NCI-H748 treated with DMSO at 0.1 percent for 48 hours (cell line): ENCODE data around the gene TMPRSS11D.

Experiments used
- DNase-seq: peaks from one replicate; lab custom pipeline; 2025; lab: John Stamatoyannopoulos, UW

Gene TMPRSS11D, protein sequence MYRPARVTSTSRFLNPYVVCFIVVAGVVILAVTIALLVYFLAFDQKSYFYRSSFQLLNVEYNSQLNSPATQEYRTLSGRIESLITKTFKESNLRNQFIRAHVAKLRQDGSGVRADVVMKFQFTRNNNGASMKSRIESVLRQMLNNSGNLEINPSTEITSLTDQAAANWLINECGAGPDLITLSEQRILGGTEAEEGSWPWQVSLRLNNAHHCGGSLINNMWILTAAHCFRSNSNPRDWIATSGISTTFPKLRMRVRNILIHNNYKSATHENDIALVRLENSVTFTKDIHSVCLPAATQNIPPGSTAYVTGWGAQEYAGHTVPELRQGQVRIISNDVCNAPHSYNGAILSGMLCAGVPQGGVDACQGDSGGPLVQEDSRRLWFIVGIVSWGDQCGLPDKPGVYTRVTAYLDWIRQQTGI

DNA sequence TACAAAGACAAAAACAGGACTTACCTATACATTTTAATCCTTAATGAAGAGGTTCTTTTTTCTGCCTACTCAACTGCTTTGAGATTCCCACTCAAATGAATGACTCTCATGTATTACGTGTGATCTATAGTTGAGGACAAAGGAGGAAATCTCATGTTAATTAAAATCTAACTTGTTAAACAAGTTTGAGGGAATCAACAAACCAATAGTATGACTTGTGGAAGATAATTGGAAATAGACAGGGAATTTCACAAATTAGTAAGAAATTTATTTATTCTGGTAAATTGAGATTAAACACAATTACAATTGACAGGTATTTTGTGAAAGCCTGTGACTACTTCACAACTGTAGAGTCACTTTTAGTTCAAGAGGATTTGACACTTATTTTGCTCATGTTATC, at the start of gene TMPRSS11D:
Gene TMPRSS11D (minus strand): TSS at position 101 of the 400 bp plus-strand sequence. CDS start 69 bp downstream, at position 32.
- DNase-seq = no peak

GRCh38 chr4:67933038-67933437, 49.2 kb upstream of the TMPRSS11D start:
- DNase-seq = no peak

DNA sequence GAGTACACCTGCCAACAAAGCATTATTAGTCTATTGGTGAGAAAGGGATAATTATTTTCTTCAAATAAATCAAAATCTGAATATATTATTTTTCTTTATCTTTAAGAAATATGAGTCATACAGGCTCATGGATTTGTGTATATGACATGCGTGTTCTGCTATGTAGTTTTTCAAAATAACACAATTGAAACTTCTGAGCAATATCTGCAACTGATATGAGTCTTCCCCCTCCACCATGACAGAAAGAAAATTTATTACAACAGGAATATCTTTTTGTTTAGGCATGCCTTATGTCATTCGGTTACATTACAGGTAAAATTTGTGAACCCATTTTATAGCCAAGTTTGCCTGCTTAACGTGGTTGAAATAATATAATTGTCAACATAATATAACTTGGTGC, 47.5 kb upstream of the TMPRSS11D start:
- no peak for DNase-seq

DNA sequence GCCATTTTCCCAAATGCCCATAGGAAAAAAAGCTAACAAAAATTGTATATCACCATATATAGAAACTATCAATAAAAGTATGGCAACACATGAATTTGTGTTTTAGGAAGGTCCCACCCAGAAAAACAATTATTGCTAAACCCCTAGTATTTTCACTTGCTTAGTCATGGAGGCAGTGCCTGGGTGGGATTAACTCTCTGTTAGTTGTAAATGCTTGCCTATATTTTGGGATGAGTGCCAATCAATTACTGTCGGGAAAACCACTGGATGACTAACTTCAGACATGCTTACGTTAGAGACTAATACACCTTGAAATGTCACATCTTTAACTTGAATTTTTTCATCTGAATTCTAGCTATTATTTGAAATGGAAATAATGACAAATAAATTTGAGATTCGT, 45.6 kb upstream of the TMPRSS11D start:
- DNase-seq = no peak

DNA sequence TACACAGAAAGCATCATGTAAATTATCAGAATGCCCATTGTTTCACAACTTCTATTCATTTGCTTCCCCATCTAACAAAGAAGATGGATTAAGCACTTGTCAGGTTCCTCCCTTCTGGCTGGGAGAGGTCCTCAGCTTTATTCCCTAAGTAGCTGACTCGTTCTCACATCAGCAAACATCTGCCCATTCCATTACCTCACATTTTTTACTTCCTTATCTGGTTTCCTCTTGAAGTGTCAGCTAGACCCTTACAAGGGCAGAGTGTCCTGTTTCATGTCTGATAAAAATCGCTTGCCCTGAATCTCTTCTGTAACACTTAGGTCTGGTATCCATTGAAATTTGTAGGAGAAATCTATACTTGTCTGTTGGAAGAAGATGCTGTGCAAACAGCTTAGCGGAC, 44.7 kb upstream of the TMPRSS11D start:
- DNase-seq = no peak

DNA sequence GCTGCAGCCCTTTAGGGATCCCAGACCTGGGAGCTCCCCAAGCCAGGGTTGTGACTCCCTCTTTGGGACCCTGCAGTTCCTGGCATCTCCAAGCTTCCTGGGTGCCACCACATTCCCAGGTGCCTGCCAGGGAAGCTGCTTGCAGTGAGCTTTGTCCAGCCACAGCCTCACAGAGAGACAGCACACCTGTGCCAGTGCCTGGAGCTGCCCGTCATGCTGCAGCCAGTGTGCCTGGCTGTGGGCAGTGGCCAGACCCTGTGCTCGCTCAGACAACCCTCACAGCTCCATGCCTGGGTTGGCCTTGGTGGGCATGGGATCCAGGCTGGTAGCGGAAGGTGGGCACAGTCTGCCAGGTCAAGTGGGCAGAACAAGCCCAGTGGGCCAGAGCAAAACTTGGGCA, 43.4 kb upstream of the TMPRSS11D start:
- no peak for DNase-seq

GRCh38 chr4:67926485-67926884, 42.7 kb upstream of the TMPRSS11D start:
- no peak for DNase-seq

DNA sequence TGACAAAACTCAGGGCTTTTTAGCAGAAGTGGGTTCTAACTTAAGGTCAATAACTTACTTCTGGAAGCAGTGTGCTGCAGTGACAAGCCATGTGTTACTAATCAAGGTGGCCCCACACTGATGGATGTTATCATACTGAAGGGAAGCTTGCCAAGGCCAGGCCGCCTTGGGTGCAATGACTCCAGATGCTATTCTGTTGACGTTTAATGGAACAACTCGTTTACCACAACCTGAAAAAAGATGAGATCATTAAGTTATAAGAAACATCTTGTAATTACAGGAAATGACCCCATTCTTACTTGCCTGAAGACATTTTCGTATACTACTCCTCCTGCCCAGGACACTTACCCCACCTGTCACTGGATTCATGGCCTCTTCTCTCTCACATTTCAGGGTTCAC, 38.9 kb upstream of the TMPRSS11D start:
- DNase-seq = no peak

DNA sequence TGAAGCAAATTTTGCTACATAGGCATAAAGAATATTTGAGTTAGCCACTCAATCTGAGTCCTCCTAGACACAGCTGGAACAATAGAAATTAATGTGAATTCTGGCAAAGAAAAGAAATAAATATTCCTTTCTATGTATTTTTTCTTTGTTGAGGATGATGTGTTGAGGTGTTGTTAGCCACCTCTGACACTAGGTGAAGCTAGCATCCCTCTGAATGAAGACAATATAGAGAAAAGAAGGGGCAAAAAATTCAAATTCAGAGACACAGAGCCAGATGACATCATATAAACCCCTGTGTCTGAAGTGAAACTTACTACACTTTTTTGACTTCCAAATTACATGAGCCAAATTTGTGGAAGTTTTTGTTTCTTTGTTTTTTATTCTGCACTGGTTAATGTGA, 34.6 kb upstream of the TMPRSS11D start:
- DNase-seq = peak; percentile 3

- DNase-seq = no peak
Observed at GRCh38 chr4:67915400-67915966, 31.7 kb upstream of the TMPRSS11D start.

- no peak for DNase-seq
Observed at GRCh38 chr4:67912080-67912479, 28.3 kb upstream of the TMPRSS11D start.

DNA sequence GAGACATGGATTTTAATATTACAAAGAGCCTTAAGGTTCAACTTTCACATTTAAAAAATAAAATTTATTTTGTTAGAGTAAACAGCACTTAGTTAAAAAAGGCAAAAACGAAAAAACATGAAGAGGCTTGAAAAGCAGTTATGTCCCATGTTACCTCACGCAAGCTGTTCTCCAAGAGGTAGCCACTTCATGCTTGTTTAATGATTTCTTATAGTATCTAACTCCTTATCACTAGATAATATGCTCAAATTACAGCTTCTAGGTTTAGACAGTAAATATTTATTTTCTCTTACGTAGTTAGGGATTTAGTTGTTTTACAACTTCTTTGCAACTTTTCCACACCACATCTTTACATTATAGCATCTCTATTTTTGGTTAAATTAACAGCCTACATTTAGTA, 27.8 kb upstream of the TMPRSS11D start:
- no peak for DNase-seq

GRCh38 chr4:67911141-67911540, 27.3 kb upstream of the TMPRSS11D start:
- no peak for DNase-seq

DNA sequence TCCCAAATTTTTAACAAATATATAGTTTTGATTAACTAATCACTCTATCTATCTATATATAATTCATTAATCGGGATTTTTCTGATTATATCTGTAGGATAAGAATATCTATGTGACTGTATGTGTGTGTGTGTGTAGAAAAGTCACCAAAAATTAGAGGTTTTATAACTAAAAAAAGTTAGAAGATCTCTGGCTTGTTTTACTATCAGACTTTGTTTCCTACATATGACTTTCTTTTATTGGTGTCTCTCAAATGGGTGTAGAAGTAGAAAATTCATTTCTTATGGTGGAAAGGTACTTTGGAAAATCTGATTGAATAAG, 26.7 kb upstream of the TMPRSS11D start:
- no peak for DNase-seq

DNA sequence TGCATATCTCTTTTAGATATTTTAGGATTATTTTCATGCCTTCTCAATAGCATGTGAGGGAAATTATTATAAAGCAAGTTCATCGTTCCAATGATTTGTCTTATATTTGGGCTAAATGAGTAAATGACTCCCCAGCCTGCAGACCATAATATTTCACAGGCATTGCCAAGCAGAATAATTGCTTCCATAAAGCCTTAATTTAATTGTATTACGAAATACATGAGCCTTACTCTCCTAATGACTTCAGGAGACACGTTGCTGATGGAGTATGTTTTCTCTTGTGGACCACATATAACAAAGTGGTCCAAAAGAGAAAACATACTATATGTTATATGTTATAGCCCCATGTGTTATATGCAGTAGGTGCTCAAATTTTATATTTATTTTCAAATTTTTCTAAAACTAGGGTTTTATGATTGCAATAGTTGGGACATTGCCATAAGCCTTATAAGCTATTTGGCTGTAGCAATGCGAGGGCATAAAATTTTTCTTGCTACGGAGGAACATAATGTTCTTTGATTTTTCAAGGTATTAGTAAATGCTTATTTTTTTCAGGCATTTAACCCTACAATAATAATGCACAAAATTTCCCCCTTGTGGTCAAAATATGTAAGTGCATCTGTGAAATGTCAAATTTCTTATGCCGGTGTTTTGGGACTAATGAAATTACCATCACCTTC, 26.2 kb upstream of the TMPRSS11D start:
- no peak for DNase-seq

GRCh38 chr4:67907650-67908049, 23.8 kb upstream of the TMPRSS11D start:
- no peak for DNase-seq

DNA sequence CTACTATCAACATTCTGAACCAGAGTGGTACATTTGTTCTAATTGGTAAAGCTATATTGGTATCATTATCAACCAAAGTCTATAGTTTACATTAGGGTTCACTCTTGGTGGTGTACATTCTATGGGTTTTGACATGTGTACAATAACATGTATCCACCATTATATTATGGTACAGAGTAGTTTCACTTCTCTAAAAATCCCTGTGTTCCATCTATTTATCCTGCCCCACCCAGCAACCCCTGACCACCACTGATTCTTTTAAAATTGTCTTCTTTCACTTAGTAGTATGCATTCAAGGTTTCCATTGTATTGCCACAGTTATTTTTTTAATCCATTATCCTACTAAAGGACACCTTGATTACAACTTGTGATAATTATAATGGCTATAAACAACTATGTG, 15.3 kb upstream of the TMPRSS11D start:
- no peak for DNase-seq

GRCh38 chr4:67897686-67898085, 13.9 kb upstream of the TMPRSS11D start:
- DNase-seq = no peak

- DNase-seq = no peak
Observed at GRCh38 chr4:67896421-67897065, 12.7 kb upstream of the TMPRSS11D start.

GRCh38 chr4:67894659-67895058, 10.9 kb upstream of the TMPRSS11D start:
- no peak for DNase-seq

DNA sequence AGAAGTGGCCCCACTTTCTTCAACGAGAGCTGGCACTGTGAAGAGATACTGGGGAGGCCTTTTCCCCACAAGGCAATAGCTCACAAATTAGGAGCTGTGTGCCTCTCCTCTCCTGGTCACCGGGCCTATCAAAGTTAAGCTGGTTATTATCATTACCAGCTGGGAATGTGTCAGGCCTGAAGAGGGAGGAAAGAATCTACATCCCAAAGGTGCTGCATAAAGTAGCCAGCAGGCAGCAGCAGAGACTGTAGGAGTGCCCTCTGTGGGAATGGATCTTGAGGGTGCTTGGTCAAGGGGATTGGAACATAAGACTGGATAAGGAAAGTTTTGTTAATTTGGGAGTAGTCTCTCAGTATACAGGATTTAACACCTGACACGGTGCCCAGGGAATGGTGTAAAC, 9.1 kb upstream of the TMPRSS11D start:
- DNase-seq = no peak

- DNase-seq = no peak
Observed at GRCh38 chr4:67892253-67892652, 8.5 kb upstream of the TMPRSS11D start.

GRCh38 chr4:67891645-67892044, 7.8 kb upstream of the TMPRSS11D start:
- DNase-seq = no peak
